Measurements from ENCODE around the gene ZNF169. TPM values are rescaled to one million over a fixed set of nuclear protein-coding genes. Genes with fewer than 3 reads are reported as not detected.

Gene ZNF169
- total RNA-seq (ENCODE audit: unreplicated experiment), result 4.9 TPM
- long read RNA-seq, partial matches to known transcripts, result 1 of 2 reads
- long read RNA-seq, other reads (novel, unspliced or antisense), result 0 of 2 reads

- peak; percentile 92 for DNase-seq
- H3K4me1 Mint-ChIP-seq (ENCODE audit: low read depth, unreplicated experiment), result peaks cover 2% of the 10 kb centered on the region
- H3K36me3 Mint-ChIP-seq (ENCODE audit: unreplicated experiment), result no peaks in the 10 kb centered on the region
- peak within 1 kb of the TSS; percentile 48 for H3K27ac Mint-ChIP-seq (ENCODE audit: unreplicated experiment)
- peak within 1 kb of the TSS; percentile 100 for H3K4me3 Mint-ChIP-seq (ENCODE audit: unreplicated experiment)
- H3K9me3 Mint-ChIP-seq (ENCODE audit: unreplicated experiment), result no peaks in the 10 kb centered on the region
- peaks cover 2% of the 10 kb centered on the region for H3K27me3 Mint-ChIP-seq (ENCODE audit: unreplicated experiment)
- TF ChIP-seq CTCF (IDR thresholded peaks at IDR 0.05; ENCODE audit: partially characterized antibody, unreplicated experiment), result no peak
Observed at GRCh38 chr9:94259077-94259862, at the start of gene ZNF169. Gene ZNF169, plus strand, starts transcription at chr9:94259298. Its CDS starts 19,515 bp downstream, at chr9:94278813.

- H3K4me1 Mint-ChIP-seq (ENCODE audit: low read depth, unreplicated experiment), result no peaks in the 10 kb centered on the region
- no peak for DNase-seq
- peaks cover 3% of the 10 kb centered on the region for H3K27me3 Mint-ChIP-seq (ENCODE audit: unreplicated experiment)
- TF ChIP-seq CTCF (IDR thresholded peaks at IDR 0.05; ENCODE audit: partially characterized antibody, unreplicated experiment), result no peak
- H3K9me3 Mint-ChIP-seq (ENCODE audit: unreplicated experiment), result no peaks in the 10 kb centered on the region
- H3K4me3 Mint-ChIP-seq (ENCODE audit: unreplicated experiment), result no peak overlapping the region
- H3K27ac Mint-ChIP-seq (ENCODE audit: unreplicated experiment), result no peak overlapping the region
- no peaks in the 10 kb centered on the region for H3K36me3 Mint-ChIP-seq (ENCODE audit: unreplicated experiment)
Observed at GRCh38 chr9:94210616-94211603, 48.2 kb upstream of the ZNF169 start.

DNA sequence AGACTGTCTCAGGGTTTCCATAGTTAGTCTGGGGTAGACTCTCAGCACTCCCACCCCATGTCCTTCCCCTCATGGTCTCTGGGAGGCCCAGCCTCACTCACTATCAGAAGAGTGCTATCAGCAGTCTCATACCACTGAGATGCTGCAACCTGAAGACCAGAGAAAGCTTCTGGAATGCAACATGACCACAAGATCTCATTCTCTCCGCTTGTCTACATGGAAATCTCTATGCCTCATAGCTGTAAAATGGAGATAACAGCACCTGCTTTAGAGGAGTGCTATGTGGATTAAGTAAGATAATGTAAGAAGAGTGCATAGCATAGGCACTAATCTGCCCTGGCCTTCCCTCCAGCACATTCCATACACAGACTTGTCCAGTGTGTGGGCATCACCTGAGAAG is 47.0 kb upstream of the ZNF169 start:
- no peaks in the 10 kb centered on the region for H3K4me1 Mint-ChIP-seq (ENCODE audit: low read depth, unreplicated experiment)
- H3K9me3 Mint-ChIP-seq (ENCODE audit: unreplicated experiment), result no peaks in the 10 kb centered on the region
- no peak overlapping the region for H3K27ac Mint-ChIP-seq (ENCODE audit: unreplicated experiment)
- H3K4me3 Mint-ChIP-seq (ENCODE audit: unreplicated experiment), result no peak overlapping the region
- no peaks in the 10 kb centered on the region for H3K36me3 Mint-ChIP-seq (ENCODE audit: unreplicated experiment)
- no peak for DNase-seq
- H3K27me3 Mint-ChIP-seq (ENCODE audit: unreplicated experiment), result peaks cover 3% of the 10 kb centered on the region
- TF ChIP-seq CTCF (IDR thresholded peaks at IDR 0.05; ENCODE audit: partially characterized antibody, unreplicated experiment), result no peak

DNA sequence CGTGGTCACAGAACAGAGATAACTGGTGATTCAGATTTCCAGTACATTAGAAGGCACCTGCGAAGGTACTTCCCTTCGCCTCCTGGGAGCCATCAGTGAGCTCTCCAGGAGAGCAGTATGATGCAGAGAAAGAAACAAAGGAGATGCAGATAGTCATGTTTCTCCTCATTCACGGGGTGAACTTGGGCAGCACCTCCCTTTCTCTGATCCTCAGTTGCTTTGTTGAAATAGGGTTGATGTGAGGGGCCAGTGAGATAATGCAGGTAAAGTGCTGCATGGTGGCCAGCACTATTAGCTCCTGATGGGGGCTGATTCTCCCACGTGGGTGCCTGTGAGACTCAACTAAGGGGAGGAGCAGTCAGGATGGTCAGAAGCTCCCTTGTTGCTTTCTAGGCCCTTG is 46.6 kb upstream of the ZNF169 start:
- Mint-ChIP-seq H3K4me3 (ENCODE audit: unreplicated experiment) (no peak overlapping the region), H3K9me3 (ENCODE audit: unreplicated experiment) (no peaks in the 10 kb centered on the region), H3K27me3 (ENCODE audit: unreplicated experiment) (peaks cover 3% of the 10 kb centered on the region), H3K27ac (ENCODE audit: unreplicated experiment) (no peak overlapping the region), H3K4me1 (ENCODE audit: low read depth, unreplicated experiment) (no peaks in the 10 kb centered on the region), H3K36me3 (ENCODE audit: unreplicated experiment) (no peaks in the 10 kb centered on the region)
- no peak for DNase-seq
- TF ChIP-seq CTCF (IDR thresholded peaks at IDR 0.05; ENCODE audit: partially characterized antibody, unreplicated experiment), result no peak
